ENCODE measurements around the gene SLC17A6.

Gene SLC17A6

DNA sequence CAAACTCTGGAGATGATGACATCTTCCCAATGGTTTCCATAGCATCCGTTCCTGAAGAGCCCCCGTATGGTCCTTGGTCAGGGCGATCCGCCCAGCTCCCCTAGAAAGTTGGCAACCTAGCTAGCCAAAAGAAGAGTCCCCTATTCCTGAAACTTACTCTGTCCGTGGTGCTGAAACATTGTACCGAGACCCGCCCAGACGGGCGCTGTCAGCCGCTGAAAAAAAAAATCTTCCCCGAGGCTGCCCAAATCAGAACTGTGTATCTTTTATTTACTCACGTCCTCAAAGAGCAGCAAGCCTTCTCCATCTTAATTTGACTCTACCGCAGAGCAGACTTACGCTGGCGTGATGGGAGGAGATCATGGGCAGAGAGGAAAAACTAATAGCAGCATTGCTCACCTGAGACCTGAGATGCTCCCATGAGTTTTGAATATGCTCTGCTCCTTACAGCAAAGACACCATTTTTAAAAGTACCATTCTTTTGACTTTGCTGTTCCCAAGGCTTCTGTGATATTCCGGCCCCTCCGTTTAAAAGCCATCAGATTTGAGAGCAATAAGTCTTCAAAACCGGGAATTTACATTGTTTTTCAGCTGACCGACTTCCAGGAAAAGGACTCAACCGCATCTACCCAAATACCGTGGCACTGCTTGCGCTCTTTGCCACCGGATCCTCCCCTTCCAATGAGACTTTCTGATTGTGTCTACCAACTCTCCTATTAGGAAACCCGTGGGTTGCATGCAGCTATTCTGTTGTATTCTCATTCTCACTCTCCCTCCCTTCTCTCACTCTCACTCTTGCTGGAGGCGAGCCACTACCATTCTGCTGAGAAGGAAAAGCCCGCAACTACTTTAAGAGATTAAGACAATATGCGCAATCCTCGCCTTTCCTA is at the start of gene SLC17A6:
TSS of gene SLC17A6 (plus strand) at position 786 of the 890 bp plus-strand sequence. CDS start 153 bp downstream, outside the sequence.
- Histone ChIP-seq H3K9ac (ENCODE audit: low read depth in 1 of 2, low read length in 2 of 2) (no peak within 1 kb of the TSS), H3K9me3 (ENCODE audit: control insufficient read depth in 1 of 2, low read length in 2 of 2) (no peaks in the 10 kb centered on the region), H3K4me1 (ENCODE audit: control insufficient read depth in 1 of 2, insufficient read depth in 2 of 2, low read length in 2 of 2) (no peaks in the 10 kb centered on the region), H3K4me3 (ENCODE audit: low read depth in 1 of 2, low read length in 2 of 2) (no peak within 1 kb of the TSS), H3K27ac (ENCODE audit: low read depth, low read length) (no peak within 1 kb of the TSS), H3K27me3 (ENCODE audit: control insufficient read depth in 1 of 2, insufficient read depth in 2 of 2, low read length in 2 of 2) (peaks cover 50% of the 10 kb centered on the region in 2 donors), H3K36me3 (ENCODE audit: control insufficient read depth in 1 of 2, insufficient read depth in 2 of 2, low read length in 2 of 2) (no peaks in the 10 kb centered on the region)

DNA sequence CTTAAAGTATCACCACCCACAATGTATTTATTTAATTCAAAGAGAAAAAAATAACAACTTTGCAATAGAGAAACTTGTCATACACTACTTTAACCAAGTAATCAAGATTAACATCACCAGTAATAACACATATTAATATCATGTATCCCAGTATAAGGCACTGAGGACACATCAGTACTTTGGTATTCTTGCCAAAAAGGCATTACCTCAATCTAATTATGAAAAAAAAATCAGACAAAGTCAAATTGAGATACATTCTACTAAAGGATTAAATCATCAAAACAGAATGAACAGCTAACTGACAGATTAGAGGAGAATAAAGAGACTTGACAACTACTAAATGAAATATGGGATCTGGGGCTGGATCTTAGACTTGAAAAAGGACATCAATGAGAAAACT is 35.8 kb upstream of the SLC17A6 start:
- H3K4me1 ChIP-seq (ENCODE audit: control insufficient read depth in 1 of 2, insufficient read depth in 2 of 2, low read length in 2 of 2): no peaks in the 10 kb centered on the region

DNA sequence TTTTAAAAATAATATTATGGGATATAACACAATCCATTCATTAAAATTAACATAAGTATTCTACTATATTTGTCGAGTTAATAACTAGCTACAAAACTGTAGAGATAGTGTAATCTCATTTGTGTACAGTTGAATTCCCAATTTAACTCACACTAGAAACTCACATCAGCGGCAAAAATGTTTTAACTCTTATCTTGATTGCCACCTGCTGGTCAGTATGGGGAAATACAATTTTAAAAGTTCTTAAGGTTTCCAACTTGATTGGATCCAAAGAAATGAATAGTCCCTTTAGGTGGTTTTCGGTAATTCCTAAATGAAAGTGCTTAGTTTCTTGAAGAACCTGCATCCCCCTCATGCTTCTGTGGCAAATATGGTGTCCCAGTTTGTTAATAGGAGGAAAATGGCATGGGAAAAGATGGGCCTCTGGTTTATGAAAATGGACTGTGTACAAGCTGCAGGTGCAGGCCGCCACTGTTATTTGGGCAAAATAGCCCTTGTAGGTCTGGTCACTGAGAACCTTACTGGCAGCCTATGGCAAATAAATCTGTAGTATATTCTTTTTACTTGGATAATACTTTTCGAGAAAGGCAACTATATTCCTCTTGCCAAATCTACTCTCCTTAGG is 33.7 kb upstream of the SLC17A6 start:
- no peaks in the 10 kb centered on the region for H3K36me3 ChIP-seq (ENCODE audit: control insufficient read depth in 1 of 2, insufficient read depth in 2 of 2, low read length in 2 of 2)
- H3K27me3 ChIP-seq (ENCODE audit: control insufficient read depth in 1 of 2, insufficient read depth in 2 of 2, low read length in 2 of 2): no peaks in the 10 kb centered on the region
- no peak overlapping the region for H3K4me3 ChIP-seq (ENCODE audit: low read depth in 1 of 2, low read length in 2 of 2)
- no peaks in the 10 kb centered on the region for H3K9me3 ChIP-seq (ENCODE audit: control insufficient read depth in 1 of 2, low read length in 2 of 2)
- no peak overlapping the region for H3K27ac ChIP-seq (ENCODE audit: low read depth, low read length)
- H3K9ac ChIP-seq (ENCODE audit: low read depth in 1 of 2, low read length in 2 of 2): no peak overlapping the region
- no peaks in the 10 kb centered on the region for H3K4me1 ChIP-seq (ENCODE audit: control insufficient read depth in 1 of 2, insufficient read depth in 2 of 2, low read length in 2 of 2)

More for the DNA sequence above, 35.8 kb upstream of the SLC17A6 start:
- no peak overlapping the region for H3K4me3 ChIP-seq (ENCODE audit: low read depth in 1 of 2, low read length in 2 of 2)
- H3K27me3 ChIP-seq (ENCODE audit: control insufficient read depth in 1 of 2, insufficient read depth in 2 of 2, low read length in 2 of 2): no peaks in the 10 kb centered on the region
- no peaks in the 10 kb centered on the region for H3K9me3 ChIP-seq (ENCODE audit: control insufficient read depth in 1 of 2, low read length in 2 of 2)
- no peak overlapping the region for H3K27ac ChIP-seq (ENCODE audit: low read depth, low read length)
- no peak overlapping the region for H3K9ac ChIP-seq (ENCODE audit: low read depth in 1 of 2, low read length in 2 of 2)
- H3K36me3 ChIP-seq (ENCODE audit: control insufficient read depth in 1 of 2, insufficient read depth in 2 of 2, low read length in 2 of 2): no peaks in the 10 kb centered on the region

DNA sequence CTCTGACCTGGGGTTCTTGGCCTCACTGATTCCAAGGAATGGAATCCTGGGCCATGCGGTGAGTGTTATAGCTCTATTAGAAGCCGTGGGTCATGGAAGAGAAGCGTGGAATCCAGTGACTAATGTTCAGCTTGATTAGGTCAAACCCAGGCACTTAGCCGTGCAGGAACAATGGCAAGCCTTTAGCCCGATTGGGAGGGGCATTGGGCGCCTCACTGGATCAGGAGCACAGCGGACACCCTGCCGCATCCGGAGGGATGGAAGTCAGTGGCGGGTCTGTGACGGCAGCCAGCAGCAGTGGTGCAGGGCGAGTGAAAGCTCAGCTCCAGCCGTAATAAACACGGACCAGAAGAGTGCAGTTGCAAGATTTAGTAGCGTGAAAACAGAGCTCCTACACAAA is 20.5 kb upstream of the SLC17A6 start:
- no peaks in the 10 kb centered on the region for H3K36me3 ChIP-seq (ENCODE audit: control insufficient read depth in 1 of 2, insufficient read depth in 2 of 2, low read length in 2 of 2)
- no peaks in the 10 kb centered on the region for H3K4me1 ChIP-seq (ENCODE audit: control insufficient read depth in 1 of 2, insufficient read depth in 2 of 2, low read length in 2 of 2)
- no peaks in the 10 kb centered on the region for H3K27me3 ChIP-seq (ENCODE audit: control insufficient read depth in 1 of 2, insufficient read depth in 2 of 2, low read length in 2 of 2)
- no peak overlapping the region for H3K9ac ChIP-seq (ENCODE audit: low read depth in 1 of 2, low read length in 2 of 2)
- no peak overlapping the region for H3K4me3 ChIP-seq (ENCODE audit: low read depth in 1 of 2, low read length in 2 of 2)
- no peaks in the 10 kb centered on the region for H3K9me3 ChIP-seq (ENCODE audit: control insufficient read depth in 1 of 2, low read length in 2 of 2)
- no peak overlapping the region for H3K27ac ChIP-seq (ENCODE audit: low read depth, low read length)

DNA sequence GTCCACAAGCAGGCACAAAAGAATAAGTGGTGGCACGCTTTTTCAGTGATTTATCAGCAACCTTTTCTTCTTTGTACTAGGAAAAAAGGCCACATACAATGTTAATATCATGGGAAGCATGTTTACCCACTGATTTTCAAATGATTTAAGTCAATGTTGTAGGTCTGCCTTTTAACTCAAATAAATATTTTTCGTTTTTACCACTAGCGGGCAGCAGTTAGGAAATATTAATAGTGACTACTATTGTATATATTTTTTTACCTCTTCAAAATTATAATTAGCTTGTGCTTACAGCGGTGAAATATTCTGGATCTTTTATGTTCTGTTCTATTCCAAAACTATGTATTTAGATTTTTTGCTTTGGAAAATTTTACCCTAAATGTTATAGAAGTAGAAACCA is 6.4 kb upstream of the SLC17A6 start:
- Histone ChIP-seq H3K27me3 (ENCODE audit: control insufficient read depth in 1 of 2, insufficient read depth in 2 of 2, low read length in 2 of 2) (peaks cover 2 to 4% of the 10 kb centered on the region in 2 donors), H3K27ac (ENCODE audit: low read depth, low read length) (no peak overlapping the region), H3K4me1 (ENCODE audit: control insufficient read depth in 1 of 2, insufficient read depth in 2 of 2, low read length in 2 of 2) (no peaks in the 10 kb centered on the region), H3K4me3 (ENCODE audit: low read depth in 1 of 2, low read length in 2 of 2) (no peak overlapping the region), H3K36me3 (ENCODE audit: control insufficient read depth in 1 of 2, insufficient read depth in 2 of 2, low read length in 2 of 2) (no peaks in the 10 kb centered on the region), H3K9ac (ENCODE audit: low read depth in 1 of 2, low read length in 2 of 2) (no peak overlapping the region), H3K9me3 (ENCODE audit: control insufficient read depth in 1 of 2, low read length in 2 of 2) (no peaks in the 10 kb centered on the region)

DNA sequence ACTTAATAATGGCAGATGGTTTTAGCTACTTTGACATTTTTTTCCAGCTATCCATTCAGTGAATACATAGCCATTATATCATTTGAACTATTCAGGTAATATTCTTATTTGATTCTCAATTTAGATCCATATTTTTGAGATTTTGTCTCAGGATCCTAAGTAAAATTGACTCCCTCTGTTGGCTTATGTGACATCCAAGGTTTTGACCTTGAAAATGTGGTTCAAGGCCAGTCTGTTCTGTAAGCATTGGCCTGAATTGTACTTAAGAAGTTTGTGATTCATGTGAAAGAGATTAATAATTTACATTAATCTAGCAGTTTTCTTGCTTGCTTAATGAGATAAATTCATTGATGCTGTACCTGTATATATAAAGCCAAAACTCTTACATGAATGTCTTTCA is 1.6 kb upstream of the SLC17A6 start:
- Histone ChIP-seq H3K27ac (ENCODE audit: low read depth, low read length) (no peak overlapping the region), H3K4me3 (ENCODE audit: low read depth in 1 of 2, low read length in 2 of 2) (no peak overlapping the region), H3K9ac (ENCODE audit: low read depth in 1 of 2, low read length in 2 of 2) (no peak overlapping the region), H3K27me3 (ENCODE audit: control insufficient read depth in 1 of 2, insufficient read depth in 2 of 2, low read length in 2 of 2) (peaks cover 38% of the 10 kb centered on the region in 2 donors), H3K9me3 (ENCODE audit: control insufficient read depth in 1 of 2, low read length in 2 of 2) (no peaks in the 10 kb centered on the region), H3K36me3 (ENCODE audit: control insufficient read depth in 1 of 2, insufficient read depth in 2 of 2, low read length in 2 of 2) (no peaks in the 10 kb centered on the region), H3K4me1 (ENCODE audit: control insufficient read depth in 1 of 2, insufficient read depth in 2 of 2, low read length in 2 of 2) (no peaks in the 10 kb centered on the region)

DNA sequence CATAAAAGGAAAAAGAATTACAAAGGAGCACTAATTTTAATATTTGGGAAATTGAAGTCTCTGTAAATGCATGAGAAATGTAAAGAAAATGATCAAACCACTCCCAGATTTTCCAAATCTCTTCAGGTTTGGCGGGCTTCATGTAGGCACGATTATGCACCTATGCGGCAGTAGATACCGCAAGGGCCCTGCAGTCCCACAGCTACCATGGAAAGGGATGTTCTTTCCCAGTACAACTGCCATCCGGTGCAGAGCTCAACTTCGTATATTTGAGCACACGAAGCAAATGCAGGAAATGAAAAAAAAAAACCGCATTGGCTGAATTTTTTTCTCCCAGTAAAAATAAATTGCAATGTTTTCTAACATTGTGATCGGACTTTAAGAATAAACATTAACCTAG is 1.4 kb downstream of the SLC17A6 start:
- Histone ChIP-seq H3K27me3 (ENCODE audit: control insufficient read depth in 1 of 2, insufficient read depth in 2 of 2, low read length in 2 of 2) (peaks cover 64 to 68% of the 10 kb centered on the region in 2 donors), H3K27ac (ENCODE audit: low read depth, low read length) (no peak overlapping the region)

DNA sequence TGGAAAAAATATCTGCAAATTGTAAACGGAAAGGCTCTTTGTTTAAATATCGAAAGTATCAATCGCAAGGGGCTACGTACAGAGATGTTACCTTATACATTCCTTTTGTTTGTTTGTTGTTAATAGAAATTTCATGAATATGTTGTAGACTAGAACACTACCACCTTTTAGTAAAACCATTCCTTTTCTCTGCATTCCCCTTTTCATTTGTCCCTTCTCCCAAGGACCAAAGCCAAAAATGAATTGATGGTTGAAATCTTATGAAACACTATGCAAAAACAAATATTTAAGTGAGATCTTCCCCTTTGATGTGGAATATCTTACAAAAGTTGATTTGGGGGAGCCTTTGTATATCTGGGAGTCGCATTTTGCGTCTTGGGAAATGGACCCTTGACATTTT is 2.1 kb downstream of the SLC17A6 start:
- H3K9me3 ChIP-seq (ENCODE audit: control insufficient read depth in 1 of 2, low read length in 2 of 2): no peaks in the 10 kb centered on the region
- peaks cover 64 to 70% of the 10 kb centered on the region in 2 donors for H3K27me3 ChIP-seq (ENCODE audit: control insufficient read depth in 1 of 2, insufficient read depth in 2 of 2, low read length in 2 of 2)
- no peak overlapping the region for H3K4me3 ChIP-seq (ENCODE audit: low read depth in 1 of 2, low read length in 2 of 2)
- H3K36me3 ChIP-seq (ENCODE audit: control insufficient read depth in 1 of 2, insufficient read depth in 2 of 2, low read length in 2 of 2): no peaks in the 10 kb centered on the region
- H3K27ac ChIP-seq (ENCODE audit: low read depth, low read length): no peak overlapping the region
- H3K9ac ChIP-seq (ENCODE audit: low read depth in 1 of 2, low read length in 2 of 2): no peak overlapping the region
- H3K4me1 ChIP-seq (ENCODE audit: control insufficient read depth in 1 of 2, insufficient read depth in 2 of 2, low read length in 2 of 2): no peaks in the 10 kb centered on the region

More for the DNA sequence above, 1.4 kb downstream of the SLC17A6 start:
- Histone ChIP-seq H3K9me3 (ENCODE audit: control insufficient read depth in 1 of 2, low read length in 2 of 2) (no peaks in the 10 kb centered on the region), H3K36me3 (ENCODE audit: control insufficient read depth in 1 of 2, insufficient read depth in 2 of 2, low read length in 2 of 2) (no peaks in the 10 kb centered on the region), H3K4me1 (ENCODE audit: control insufficient read depth in 1 of 2, insufficient read depth in 2 of 2, low read length in 2 of 2) (no peaks in the 10 kb centered on the region), H3K4me3 (ENCODE audit: low read depth in 1 of 2, low read length in 2 of 2) (no peak overlapping the region), H3K9ac (ENCODE audit: low read depth in 1 of 2, low read length in 2 of 2) (no peak overlapping the region)

DNA sequence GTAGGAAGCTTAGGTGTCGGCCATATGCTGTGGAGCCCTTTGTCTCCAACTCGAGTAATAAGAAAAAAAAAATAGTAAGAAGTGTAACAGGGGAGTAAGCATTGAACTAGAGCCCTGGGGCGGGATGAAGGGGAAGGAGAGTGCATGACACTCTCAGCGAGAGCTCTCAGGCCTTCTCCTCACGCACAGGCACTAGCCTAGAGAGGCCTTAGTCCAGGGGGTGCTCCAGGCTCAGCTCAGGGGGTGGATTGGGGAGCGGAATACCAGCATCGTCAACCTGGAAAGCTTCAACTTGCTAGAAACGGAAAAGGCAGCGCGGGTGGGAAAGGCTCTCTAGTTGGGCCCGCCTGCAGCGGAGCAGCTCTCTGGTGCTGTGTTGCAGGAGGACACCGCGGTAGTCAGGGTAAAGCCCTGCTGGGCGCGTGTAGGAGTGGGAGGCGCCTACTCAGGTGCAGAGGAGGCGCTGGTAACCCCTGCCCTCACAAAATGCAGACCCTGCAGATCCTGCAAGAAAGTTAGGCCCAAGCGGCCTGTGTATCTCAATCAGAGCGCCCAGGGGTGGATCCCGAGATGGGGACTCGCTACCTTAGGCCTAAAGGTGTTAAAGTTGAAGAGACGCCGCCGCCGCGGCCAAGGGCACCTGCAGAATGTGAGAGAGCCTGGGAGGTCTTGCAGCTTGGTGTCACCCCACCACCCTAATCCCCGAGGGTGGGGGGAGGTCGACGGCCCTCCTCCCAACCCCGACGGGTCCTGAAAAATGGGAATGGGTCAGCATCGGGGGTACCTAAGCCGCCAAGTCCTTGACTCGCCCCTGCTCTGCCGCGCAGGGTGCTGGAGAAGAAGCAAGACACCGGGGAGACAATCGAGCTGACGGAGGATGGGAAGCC is 2.8 kb downstream of the SLC17A6 start:
- no peak overlapping the region for H3K27ac ChIP-seq (ENCODE audit: low read depth, low read length)
- H3K4me3 ChIP-seq (ENCODE audit: low read depth in 1 of 2, low read length in 2 of 2): no peak overlapping the region
- no peaks in the 10 kb centered on the region for H3K9me3 ChIP-seq (ENCODE audit: control insufficient read depth in 1 of 2, low read length in 2 of 2)
- H3K4me1 ChIP-seq (ENCODE audit: control insufficient read depth in 1 of 2, insufficient read depth in 2 of 2, low read length in 2 of 2): no peaks in the 10 kb centered on the region
- no peaks in the 10 kb centered on the region for H3K36me3 ChIP-seq (ENCODE audit: control insufficient read depth in 1 of 2, insufficient read depth in 2 of 2, low read length in 2 of 2)
- no peak overlapping the region for H3K9ac ChIP-seq (ENCODE audit: low read depth in 1 of 2, low read length in 2 of 2)
- peaks cover 64 to 72% of the 10 kb centered on the region in 2 donors for H3K27me3 ChIP-seq (ENCODE audit: control insufficient read depth in 1 of 2, insufficient read depth in 2 of 2, low read length in 2 of 2)

DNA sequence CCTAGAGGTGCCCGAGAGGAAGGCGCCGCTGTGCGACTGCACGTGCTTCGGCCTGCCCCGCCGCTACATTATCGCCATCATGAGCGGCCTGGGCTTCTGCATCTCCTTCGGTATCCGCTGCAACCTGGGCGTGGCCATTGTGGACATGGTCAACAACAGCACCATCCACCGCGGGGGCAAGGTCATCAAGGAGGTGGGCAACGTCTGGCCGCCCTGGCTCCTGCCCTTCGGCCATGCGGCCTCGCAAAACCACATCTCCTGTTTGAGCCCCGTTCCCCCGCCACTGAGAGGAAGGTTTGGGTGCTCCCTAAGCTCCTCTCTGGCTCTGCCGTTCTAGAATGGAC is 3.4 kb downstream of the SLC17A6 start:
- Histone ChIP-seq H3K4me3 (ENCODE audit: low read depth in 1 of 2, low read length in 2 of 2) (no peak overlapping the region), H3K9ac (ENCODE audit: low read depth in 1 of 2, low read length in 2 of 2) (no peak overlapping the region), H3K27me3 (ENCODE audit: control insufficient read depth in 1 of 2, insufficient read depth in 2 of 2, low read length in 2 of 2) (peaks cover 62 to 75% of the 10 kb centered on the region in 2 donors), H3K4me1 (ENCODE audit: control insufficient read depth in 1 of 2, insufficient read depth in 2 of 2, low read length in 2 of 2) (no peaks in the 10 kb centered on the region), H3K27ac (ENCODE audit: low read depth, low read length) (no peak overlapping the region), H3K9me3 (ENCODE audit: control insufficient read depth in 1 of 2, low read length in 2 of 2) (no peaks in the 10 kb centered on the region), H3K36me3 (ENCODE audit: control insufficient read depth in 1 of 2, insufficient read depth in 2 of 2, low read length in 2 of 2) (no peaks in the 10 kb centered on the region)

Data from duodenal mucosa (tissue), 2 donors.